ENCODE measurements around the gene GTF3C5.
"Not testable (repeated sequence)": the region's sequence is repeated elsewhere in the genome, so short reads cannot be mapped to it uniquely, and the experiment has no call there.

GTF3C5 gene

GRCh38 chr9:133030317-133031129, at the start of gene GTF3C5:
GTF3C5 (plus strand) TSS chr9:133030997; CDS start chr9:133031012, 15 bp downstream.
- peak; percentile 75 to 100 (median 94) for DNase-seq

DNA sequence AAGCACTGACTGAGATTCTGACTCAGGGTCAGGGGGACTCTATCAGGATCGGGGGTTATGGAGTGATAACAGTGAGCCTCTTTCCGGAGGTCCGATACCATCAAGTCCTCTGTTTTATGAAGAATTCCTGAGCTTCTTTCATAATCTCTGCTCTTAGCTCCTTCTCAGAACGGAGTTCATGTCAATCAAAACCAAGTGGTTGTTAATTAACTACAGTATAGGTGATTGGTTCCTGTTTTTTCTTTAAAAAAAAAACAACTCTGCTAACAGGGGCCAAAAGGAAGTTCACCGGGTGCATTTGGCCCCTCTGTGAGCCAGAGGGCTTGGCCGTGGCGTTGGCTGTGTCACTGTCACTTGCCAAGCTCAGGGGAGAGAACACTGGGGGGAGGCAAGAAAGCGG, 48.3 kb upstream of the GTF3C5 start:
- no peak for DNase-seq

- no peak for DNase-seq
These were observed 47.2 kb upstream of the GTF3C5 start for GRCh38 chr9:132983491-132984201.

DNA sequence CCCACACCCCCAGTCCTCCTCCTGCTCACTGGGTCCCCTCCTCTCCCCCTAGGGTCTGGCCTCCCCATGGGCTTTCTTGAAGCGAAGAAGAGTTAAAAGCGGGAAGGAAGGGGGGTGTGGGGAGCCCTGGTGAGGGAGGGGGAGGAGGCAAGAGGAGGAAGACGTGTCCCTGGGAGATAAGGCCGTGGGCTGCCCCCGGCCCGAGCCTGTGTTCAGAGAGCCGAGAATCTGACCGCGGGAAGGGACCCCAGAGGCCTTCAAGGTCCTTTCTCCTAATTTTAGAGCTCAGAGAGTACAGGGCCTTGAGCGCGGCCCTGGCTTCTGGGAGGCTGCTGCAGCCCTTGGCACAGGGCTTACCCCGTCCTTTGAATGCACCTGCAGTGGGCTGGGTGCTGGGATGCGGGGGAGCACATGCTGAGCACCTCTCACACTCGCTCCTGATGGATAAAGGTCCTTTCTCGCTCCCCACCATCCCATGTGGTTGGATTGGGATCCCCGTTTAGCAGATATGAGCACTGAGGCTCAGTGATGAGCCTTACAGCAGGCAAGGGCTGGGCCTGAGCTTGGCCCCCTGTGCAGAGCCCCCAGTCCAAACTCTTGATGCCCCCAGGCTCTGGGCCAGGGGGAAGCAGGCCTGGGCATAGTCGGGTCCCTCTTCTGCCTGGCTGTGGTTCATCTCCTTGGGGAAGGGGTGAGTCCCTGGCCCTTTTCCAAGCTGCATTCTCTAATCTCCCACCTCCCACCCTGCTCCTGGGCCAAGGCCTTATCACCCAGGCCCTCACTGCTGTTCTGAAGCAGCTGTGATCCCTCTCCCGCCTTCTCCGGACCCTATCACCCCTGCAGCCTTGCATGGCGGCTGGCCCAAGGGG, 46.4 kb upstream of the GTF3C5 start:
- no peak for DNase-seq

GRCh38 chr9:132985071-132985350, 45.8 kb upstream of the GTF3C5 start:
- no peak for DNase-seq

GRCh38 chr9:132985489-132985888, 45.3 kb upstream of the GTF3C5 start:
- DNase-seq: no peak

GRCh38 chr9:132986114-132986513, 44.7 kb upstream of the GTF3C5 start:
- DNase-seq: no peak

GRCh38 chr9:132986640-132987620, 43.9 kb upstream of the GTF3C5 start:
- DNase-seq: no peak

- DNase-seq: no peak
These were observed 42.4 kb upstream of the GTF3C5 start for GRCh38 chr9:132988244-132989013.

GRCh38 chr9:132989014-132989310, 41.8 kb upstream of the GTF3C5 start:
- no peak for DNase-seq

GRCh38 chr9:132989414-132989996, 41.3 kb upstream of the GTF3C5 start:
- DNase-seq: no peak

- not testable (repeated sequence) for DNase-seq
These were observed 40.7 kb upstream of the GTF3C5 start for GRCh38 chr9:132989998-132990557.

DNA sequence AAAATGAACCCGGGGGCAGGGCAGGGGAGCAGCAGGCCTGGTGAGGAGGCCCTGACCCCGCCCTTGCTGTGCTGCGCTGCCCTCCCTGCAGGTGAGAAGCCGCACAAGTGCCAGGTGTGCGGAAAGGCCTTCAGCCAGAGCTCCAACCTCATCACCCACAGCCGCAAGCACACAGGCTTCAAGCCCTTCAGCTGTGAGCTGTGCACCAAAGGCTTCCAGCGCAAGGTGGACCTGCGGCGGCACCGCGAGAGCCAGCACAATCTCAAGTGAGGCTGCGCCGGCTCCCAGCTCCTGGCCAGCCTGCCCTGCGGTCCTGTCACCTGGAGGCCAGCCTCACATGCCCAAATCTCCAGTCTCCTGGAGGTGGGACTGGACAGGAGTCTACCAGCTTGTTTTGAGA, 40.0 kb upstream of the GTF3C5 start:
- no peak for DNase-seq

GRCh38 chr9:132991351-132992300, 39.2 kb upstream of the GTF3C5 start:
- no peak for DNase-seq

DNA sequence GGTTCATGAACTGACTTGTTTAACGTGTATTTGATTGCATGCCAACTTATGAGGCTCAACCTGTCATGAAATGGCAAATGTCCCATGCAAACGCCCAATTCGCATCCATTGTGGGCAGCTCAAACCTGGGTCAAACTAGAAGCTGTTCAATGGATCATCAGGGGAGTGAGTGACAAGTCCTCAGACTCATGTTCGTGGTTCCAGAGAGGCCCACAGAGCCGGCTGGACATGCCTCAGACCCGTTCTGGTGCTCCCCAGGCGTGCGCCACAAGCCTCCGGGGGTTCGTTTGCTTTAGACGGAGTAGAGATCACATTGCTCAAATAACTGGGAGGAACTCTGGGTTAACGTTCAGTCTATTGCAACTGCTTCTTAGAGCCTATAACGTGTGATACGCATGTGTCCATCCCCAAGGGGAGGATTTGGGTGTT, 37.3 kb upstream of the GTF3C5 start:
- no peak for DNase-seq

- no peak for DNase-seq
These were observed 36.2 kb upstream of the GTF3C5 start for GRCh38 chr9:132994410-132995120.

DNA sequence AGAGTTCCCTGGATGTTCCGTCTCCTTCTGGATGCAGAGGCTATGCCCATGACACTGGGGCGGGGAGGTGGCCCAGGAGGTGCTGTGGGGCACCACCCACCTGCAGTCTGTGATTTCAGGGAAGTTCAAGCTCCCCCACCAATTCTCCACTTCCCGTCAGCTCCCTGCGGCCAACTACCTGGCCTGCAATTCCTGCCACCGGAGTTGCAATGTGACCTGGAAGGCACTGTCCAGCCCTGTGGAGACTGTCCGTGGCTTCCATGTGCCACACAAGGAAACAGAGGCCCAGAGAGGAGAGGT, 35.7 kb upstream of the GTF3C5 start:
- DNase-seq: no peak

GRCh38 chr9:132995879-132996278, 34.9 kb upstream of the GTF3C5 start:
- no peak for DNase-seq
